ENCODE measurements around the gene PCDHGC5. TPM values are rescaled to one million over a fixed set of nuclear protein-coding genes. Genes with fewer than 3 reads are reported as not detected.

PCDHGC5 gene
- total RNA-seq, 1 experiment from 2014 or later, result 3.4 TPM

- ChIA-PET POLR2A (ENCODE audit: low non-redundant PET) (no interaction called here), CTCF (no interaction called here)
- BruUV-seq (replicated peaks), result no TSS peak
- TF ChIP-seq EZH2 (IDR thresholded peaks at IDR 0.05; ENCODE audit: borderline replicate concordance, low read depth, low read length, poor library complexity, severe bottlenecking) (no peak), CTCF (conservative IDR thresholded peaks at IDR 0.05; ENCODE audit: low read depth, low read length) (no peak)
- Histone ChIP-seq H3K9me3 (ENCODE audit: low read depth, low read length, poor library complexity, severe bottlenecking) (no peaks in the 10 kb centered on the region), H3K4me1 (ENCODE audit: insufficient read depth, low read length, poor library complexity, severe bottlenecking) (peaks cover 75% of the 10 kb centered on the region), H3K27me3 (replicated peaks; ENCODE audit: insufficient read depth, low read depth, low read length, poor library complexity) (no peaks in the 10 kb centered on the region), H3K4me3 (ENCODE audit: low read depth, low read length, poor library complexity, severe bottlenecking) (no peak overlapping the region), H3K27ac (ENCODE audit: low read depth, low read length, poor library complexity, severe bottlenecking) (peak overlapping the region; percentile 92), H3K36me3 (ENCODE audit: insufficient read depth, low read length, poor library complexity, severe bottlenecking) (peaks cover 34% of the 10 kb centered on the region)
- intact Hi-C loops (cut with micrococcal nuclease; ENCODE audit: unreplicated experiment), result no loop called here
- no peak for DNase-seq (ENCODE audit: low spot score)
Observed at GRCh38 chr5:141518618-141519015, 29.7 kb downstream of the PCDHGC5 start.

DNA sequence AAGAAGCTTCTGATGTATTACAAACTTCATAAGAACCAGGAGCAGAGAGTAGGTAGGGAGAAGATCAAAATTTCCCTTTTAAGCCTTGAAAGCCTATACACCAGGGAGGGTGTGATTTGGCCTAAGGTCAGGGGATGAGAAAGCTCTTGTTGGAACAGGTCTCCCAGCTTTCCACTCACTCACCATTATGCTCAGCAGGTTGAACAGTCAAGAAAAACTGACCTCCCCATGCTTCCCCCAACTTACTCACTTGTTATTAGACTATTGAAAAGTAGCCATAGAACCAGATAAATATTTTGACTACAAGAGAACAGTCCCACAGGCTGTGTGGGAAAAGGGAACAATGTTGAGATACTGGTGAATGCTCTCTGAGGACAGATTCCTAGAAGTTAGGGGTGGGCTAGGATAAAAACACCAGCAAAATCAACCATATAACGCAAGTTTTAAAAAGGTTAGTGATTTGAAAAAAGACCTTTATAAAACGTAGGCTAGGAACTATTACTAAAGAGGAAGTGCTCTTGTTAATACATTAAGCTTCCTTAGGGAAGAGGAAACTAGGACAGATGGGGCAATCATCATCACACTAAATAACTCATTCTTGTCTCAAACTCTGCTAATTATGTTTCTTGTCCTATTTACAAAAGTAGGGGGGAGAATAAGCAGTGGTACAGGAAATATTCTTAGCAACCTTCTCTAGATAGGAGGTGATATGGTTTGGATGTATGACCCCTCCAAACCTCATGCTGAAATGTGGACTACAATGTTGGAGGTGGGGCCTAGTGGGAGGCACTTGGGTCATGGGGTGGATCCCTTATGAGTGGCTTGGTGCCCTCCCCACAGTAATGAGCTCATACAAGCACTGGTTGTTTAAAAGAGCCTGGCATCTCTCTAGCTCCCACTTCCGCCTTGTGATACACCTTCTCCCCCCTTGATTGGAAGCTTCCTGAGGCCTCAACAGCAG, 31.0 kb downstream of the PCDHGC5 start:
- peak overlapping the region; percentile 81 for H3K27ac ChIP-seq (ENCODE audit: low read depth, low read length, poor library complexity, severe bottlenecking)

More for the DNA sequence above, 31.0 kb downstream of the PCDHGC5 start:
- POLR2A ChIA-PET (ENCODE audit: low non-redundant PET), result no interaction called here
- H3K4me3 ChIP-seq (ENCODE audit: low read depth, low read length, poor library complexity, severe bottlenecking), result no peak overlapping the region
- peaks cover 40% of the 10 kb centered on the region for H3K36me3 ChIP-seq (ENCODE audit: insufficient read depth, low read length, poor library complexity, severe bottlenecking)
- intact Hi-C loops (cut with micrococcal nuclease; ENCODE audit: unreplicated experiment), result loop anchor here (5.0 kb wide), 1 partner anchor 123 kb away; the partner anchor contains the start of gene PCDHGB5
- DNase-seq (ENCODE audit: low spot score), result no peak
- CTCF ChIA-PET, result no interaction called here
- H3K27me3 ChIP-seq (replicated peaks; ENCODE audit: insufficient read depth, low read depth, low read length, poor library complexity), result no peaks in the 10 kb centered on the region
- H3K4me1 ChIP-seq (ENCODE audit: insufficient read depth, low read length, poor library complexity, severe bottlenecking), result peaks cover 73% of the 10 kb centered on the region
- no TSS peak for BruUV-seq (replicated peaks)
- no peaks in the 10 kb centered on the region for H3K9me3 ChIP-seq (ENCODE audit: low read depth, low read length, poor library complexity, severe bottlenecking)
- TF ChIP-seq CTCF (conservative IDR thresholded peaks at IDR 0.05; ENCODE audit: low read depth, low read length) (no peak), EZH2 (IDR thresholded peaks at IDR 0.05; ENCODE audit: borderline replicate concordance, low read depth, low read length, poor library complexity, severe bottlenecking) (no peak)
